WTC11 (cell line): ENCODE measurements around the gene SMIM29. TPM values are rescaled to one million over a fixed set of nuclear protein-coding genes. Genes with fewer than 3 reads are reported as not detected.

Experiments
- ATAC-seq: fragments of 200-7000 bp; cut with Tn5 transposase; 2 replicates; pipeline ENCODE4 v1.10.0; 2021; ENCODE audit warnings: mild to moderate bottlenecking, moderate library complexity
- Bru-seq: library from RNA; stranded (reverse); fragments of 400-500 nt; gene quantifications from one replicate; lab custom pipeline; 2021; lab: Mats Ljungman, UMichigan
- CTCF ChIA-PET: fragments of 300-600 bp; sonication (Branson Sonifier 250); formaldehyde crosslinking; loops from one replicate; lab custom pipeline; 2021; ENCODE audit warnings: antibody characterized with exemption; lab: Charles Lee
- POLR2A ChIA-PET: fragments of 350-600 bp; sonication (Branson Sonifier 250); formaldehyde crosslinking; loops from one replicate; lab custom pipeline; 2021; ENCODE audit warnings: antibody characterized with exemption; lab: Charles Lee
- DNase-seq: peaks from one replicate; pipeline ENCODE4 v3.0.0; 2021; ENCODE audit warnings: low spot score
- H3K27ac Mint-ChIP-seq: 2 replicates; pipeline ENCODE4 v1.8.0; 2021; ENCODE audit warnings: mixed read lengths
- H3K27me3 Mint-ChIP-seq: 2 replicates; pipeline ENCODE4 v1.8.0; 2021; ENCODE audit warnings: low read depth, mild to moderate bottlenecking, moderate library complexity, mixed read lengths
- H3K36me3 Mint-ChIP-seq: 2 replicates; pipeline ENCODE4 v1.8.0; 2021; ENCODE audit warnings: mixed read lengths
- H3K4me1 Mint-ChIP-seq: 2 replicates; pipeline ENCODE4 v1.8.0; 2022; ENCODE audit warnings: mixed read lengths
- H3K4me3 Mint-ChIP-seq: 2 replicates; pipeline ENCODE4 v1.8.0; 2021; ENCODE audit warnings: mild to moderate bottlenecking, moderate library complexity, mixed read lengths
- H3K9me3 Mint-ChIP-seq: 2 replicates; pipeline ENCODE4 v1.8.0; 2021; ENCODE audit warnings: mixed read lengths
- AFF4 ChIP-seq: sonication (generic); formaldehyde crosslinking; IDR thresholded peaks from 2 replicates; pipeline ENCODE4 v1.8.1; 2023; ENCODE audit warnings: mild to moderate bottlenecking, missing genetic modification reagents, borderline replicate concordance
- ATF2 ChIP-seq: sonication (generic); formaldehyde crosslinking; IDR thresholded peaks from 2 replicates; pipeline ENCODE4 v1.8.1; 2022; ENCODE audit warnings: low read depth, missing genetic modification reagents, borderline replicate concordance
- CDX4 ChIP-seq: fragments of 250-450 bp; sonication (Bioruptor Pico); IDR thresholded peaks from 2 replicates; pipeline ENCODE4 v1.9.0; 2021; ENCODE audit warnings: moderate library complexity, mild to moderate bottlenecking, inconsistent platforms, borderline replicate concordance
- CREM ChIP-seq: sonication (generic); formaldehyde crosslinking; IDR thresholded peaks from 2 replicates; pipeline ENCODE4 v1.8.1; 2022; ENCODE audit warnings: mild to moderate bottlenecking, missing genetic modification reagents, moderate library complexity
- E2F5 ChIP-seq: sonication (generic); formaldehyde crosslinking; IDR thresholded peaks from 2 replicates; pipeline ENCODE4 v1.8.1; 2022; ENCODE audit warnings: mild to moderate bottlenecking, moderate library complexity, missing genetic modification reagents
- FOXJ3 ChIP-seq: sonication (generic); formaldehyde crosslinking; IDR thresholded peaks from 2 replicates; pipeline ENCODE4 v1.9.0; 2021; ENCODE audit warnings: missing genetic modification reagents, mild to moderate bottlenecking, borderline replicate concordance
- NFATC4 ChIP-seq: fragments of 250-450 bp; sonication (Bioruptor Pico); IDR thresholded peaks from 2 replicates; pipeline ENCODE4 v1.9.0; 2021; ENCODE audit warnings: mild to moderate bottlenecking
- NFE2L1 ChIP-seq: sonication (generic); formaldehyde crosslinking; IDR thresholded peaks from 2 replicates; pipeline ENCODE4 v1.8.1; 2023; ENCODE audit warnings: missing genetic modification reagents
- NR1H2 ChIP-seq: sonication (generic); formaldehyde crosslinking; IDR thresholded peaks from 2 replicates; pipeline ENCODE4 v1.9.0; 2021; ENCODE audit warnings: mild to moderate bottlenecking, moderate library complexity, missing genetic modification reagents
- NR3C1 ChIP-seq: sonication (generic); formaldehyde crosslinking; conservative IDR thresholded peaks from 2 replicates; pipeline ENCODE4 v1.8.1; 2023; ENCODE audit warnings: low read depth, mild to moderate bottlenecking, missing genetic modification reagents
- PRDM15 ChIP-seq: sonication (generic); formaldehyde crosslinking; IDR thresholded peaks from 2 replicates; pipeline ENCODE4 v1.8.0; 2022; ENCODE audit warnings: missing genetic modification reagents
- SP1 ChIP-seq: sonication (generic); formaldehyde crosslinking; conservative IDR thresholded peaks from 2 replicates; pipeline ENCODE4 v1.8.1; 2022; ENCODE audit warnings: missing genetic modification reagents
- TEAD1 ChIP-seq: sonication (generic); formaldehyde crosslinking; IDR thresholded peaks from 2 replicates; pipeline ENCODE4 v1.8.0; 2022; ENCODE audit warnings: mild to moderate bottlenecking, missing genetic modification reagents
- USF1 ChIP-seq: sonication (generic); formaldehyde crosslinking; IDR thresholded peaks from 2 replicates; pipeline ENCODE4 v1.8.0; 2022; ENCODE audit warnings: mild to moderate bottlenecking, missing genetic modification reagents
- ZMAT4 ChIP-seq: fragments of 250-450 bp; sonication (Bioruptor Pico); IDR thresholded peaks from 2 replicates; pipeline ENCODE4 v1.9.0; 2021; ENCODE audit warnings: mild to moderate bottlenecking
- ZNF281 ChIP-seq: sonication (generic); formaldehyde crosslinking; IDR thresholded peaks from 2 replicates; pipeline ENCODE4 v1.8.0; 2023; ENCODE audit warnings: mild to moderate bottlenecking, missing genetic modification reagents
- ZNF317 ChIP-seq: sonication (generic); formaldehyde crosslinking; IDR thresholded peaks from 2 replicates; pipeline ENCODE4 v1.8.1; 2023; ENCODE audit warnings: low read depth, mild to moderate bottlenecking, moderate library complexity, missing genetic modification reagents, borderline replicate concordance
- long read RNA-seq, 3 experiments: library from RNA in 1 of 3; library from capped mRNA in 1 of 3; library from polyadenylated mRNA in 1 of 3; unstranded in 2 of 3; stranded (forward) in 1 of 3; transcript quantifications; one replicate each; pipeline ENCODE4 v2.0.0, GENCODE V29; 2021
- total RNA-seq: library from RNA; stranded (reverse); gene quantifications from 3 replicates; pipeline ENCODE4 v1.2.3, GENCODE V29; 2021

Gene SMIM29
- 11.7 to 15.1 TPM (median 14.1 TPM) in 3 replicates for total RNA-seq
- percentile 57 among the genes with signal in this experiment for Bru-seq, nascent RNA
- long read RNA-seq, experiment 1, transcript SMIM29-205 (5 exons, 1,297 nt) = major isoform, 9 of 17 reads
- long read RNA-seq, experiment 1, partial matches to known transcripts = 2 of 17 reads
- long read RNA-seq, experiment 1, other reads (novel, unspliced or antisense) = 2 of 17 reads
- long read RNA-seq, experiment 2, transcript SMIM29-205 (5 exons, 1,297 nt) = major isoform, 7 of 17 reads
- long read RNA-seq, experiment 2, partial matches to known transcripts = 2 of 17 reads
- long read RNA-seq, experiment 2, other reads (novel, unspliced or antisense) = 3 of 17 reads
- long read RNA-seq, experiment 3, transcript SMIM29-205 (5 exons, 1,297 nt) = major isoform, 11 of 18 reads
- long read RNA-seq, experiment 3, partial matches to known transcripts = 2 of 18 reads
- long read RNA-seq, experiment 3, other reads (novel, unspliced or antisense) = 0 of 18 reads

GRCh38 chr6:34248727-34249468 lies at the start of gene SMIM29:
TSS of gene SMIM29 (minus strand) at chr6:34249006. CDS start at chr6:34247791, 1,215 bp downstream.
- Mint-ChIP-seq H3K27ac (peak within 1 kb of the TSS; percentile 83), H3K4me3 (peak within 1 kb of the TSS; percentile 88), H3K4me1 (peaks cover 29% of the 10 kb centered on the region), H3K9me3 (no peaks in the 10 kb centered on the region), H3K27me3 (no peaks in the 10 kb centered on the region), H3K36me3 (peaks cover 10% of the 10 kb centered on the region)
- ATAC-seq = peak; percentile 68
- ChIA-PET POLR2A (interaction anchor here (0.9 to 2.2 kb wide), 8 partner anchors 12 to 177 kb away, joined by 3 to 13 read pairs (median 4); partner anchors contain the start of genes HMGA1 and RPS10), CTCF (interaction anchor here (0.6 to 3.5 kb wide), 42 partner anchors 9 to 360 kb away, joined by 3 to 51 read pairs (median 4); partner anchors contain the start of genes GRM4, HMGA1, NUDT3 and RPS10)
- peak; percentile 98 for DNase-seq
- 0 out of 2 replicates have a peak, but pooled peaks have one; percentile 20 for TF ChIP-seq E2F5 (CRISPR knock-in tag)
- peak; percentile 74 for TF ChIP-seq SP1
- TF ChIP-seq AFF4 (CRISPR knock-in tag) = no peak
- peak; percentile 85 for TF ChIP-seq PRDM15
- no peak for TF ChIP-seq NR1H2 (CRISPR knock-in tag)
- 0 out of 2 replicates have a peak, but pooled peaks have one; percentile 17 for TF ChIP-seq TEAD1
- no peak for TF ChIP-seq ZNF281 (CRISPR knock-in tag)
- TF ChIP-seq ZNF317 = no peak
- TF ChIP-seq USF1 (CRISPR knock-in tag) = peak; percentile 65; the same call in 1 of the 2 replicates
- TF ChIP-seq CREM = 0 out of 2 replicates have a peak, but pooled peaks have one; percentile 49
- no peak for TF ChIP-seq FOXJ3
- no peak for TF ChIP-seq NFE2L1 (CRISPR knock-in tag)
- no peak for TF ChIP-seq ZMAT4 (CRISPR knock-in tag)
- no peak for TF ChIP-seq CDX4
- no peak for TF ChIP-seq ATF2
- no peak for TF ChIP-seq NR3C1 (CRISPR knock-in tag)
- TF ChIP-seq NFATC4 (CRISPR knock-in tag) = no peak
